GM23248 (cell line): ENCODE results near the gene KRTAP1-1. TPM values are rescaled to one million over a fixed set of nuclear protein-coding genes. Genes with fewer than 3 reads are reported as not detected.
"Not testable (repeated sequence)": the region's sequence is repeated elsewhere in the genome, so short reads cannot be mapped to it uniquely, and the experiment has no call there.

Experiments
- DNase-seq: peaks from one replicate; pipeline ENCODE4 v3.0.0-alpha.2; 2015
- H2AFZ ChIP-seq: fragments of 200-600 bp; sonication (generic); 2 replicates; pipeline ENCODE4 v1.6.1; 2016; ENCODE audit warnings: antibody characterized with exemption
- H3F3A ChIP-seq: fragments of 200-600 bp; sonication (generic); 2 replicates; pipeline ENCODE4 v1.6.1; 2016; ENCODE audit warnings: mild to moderate bottlenecking, antibody characterized with exemption, mixed run types; ENCODE audit not compliant: insufficient read depth
- H3K27ac ChIP-seq: fragments of 200-600 bp; sonication (generic); 2 replicates; pipeline ENCODE4 v1.5.1; 2016; ENCODE audit warnings: mild to moderate bottlenecking
- H3K27me3 ChIP-seq: fragments of 200-600 bp; sonication (generic); replicated peaks from 2 replicates; pipeline ENCODE4 v1.6.1; 2016; ENCODE audit warnings: mild to moderate bottlenecking; ENCODE audit not compliant: insufficient read depth
- H3K36me3 ChIP-seq: fragments of 200-600 bp; sonication (generic); 2 replicates; pipeline ENCODE4 v1.6.1; 2016; ENCODE audit warnings: low read depth, mild to moderate bottlenecking
- H3K4me1 ChIP-seq: fragments of 200-600 bp; sonication (generic); 2 replicates; pipeline ENCODE4 v1.6.1; 2016; ENCODE audit warnings: mild to moderate bottlenecking; ENCODE audit not compliant: insufficient read depth
- H3K4me2 ChIP-seq: fragments of 200-600 bp; sonication (generic); one replicate; pipeline ENCODE4 v1.6.1; 2016; ENCODE audit warnings: mild to moderate bottlenecking; ENCODE audit not compliant: unreplicated experiment
- H3K4me3 ChIP-seq: fragments of 200-600 bp; sonication (generic); 2 replicates; pipeline ENCODE4 v1.5.1; 2016; ENCODE audit warnings: mild to moderate bottlenecking
- H3K79me2 ChIP-seq: fragments of 200-600 bp; sonication (generic); 2 replicates; pipeline ENCODE4 v1.6.1; 2016; ENCODE audit warnings: mild to moderate bottlenecking; ENCODE audit not compliant: insufficient read depth
- H3K9ac ChIP-seq: fragments of 200-600 bp; sonication (generic); 2 replicates; pipeline ENCODE4 v1.6.1; 2016; ENCODE audit warnings: mild to moderate bottlenecking
- H3K9me2 ChIP-seq: fragments of 200-600 bp; sonication (generic); 2 replicates; pipeline ENCODE4 v1.6.1; 2016; ENCODE audit warnings: mixed run types, mild to moderate bottlenecking, moderate library complexity; ENCODE audit not compliant: insufficient read depth
- H3K9me3 ChIP-seq: fragments of 200-600 bp; sonication (generic); one replicate; pipeline ENCODE4 v1.6.1; 2017; ENCODE audit warnings: low read depth
- H4K20me1 ChIP-seq: fragments of 200-600 bp; sonication (generic); 2 replicates; pipeline ENCODE4 v1.6.0; 2016; ENCODE audit not compliant: insufficient read depth
- EZH2 ChIP-seq: fragments of 200-600 bp; sonication (generic); IDR thresholded peaks from 2 replicates; pipeline ENCODE4 v1.6.1; 2018; ENCODE audit warnings: antibody characterized with exemption, mild to moderate bottlenecking; ENCODE audit not compliant: insufficient read depth, poor library complexity, severe bottlenecking
- EZH2phosphoT487 ChIP-seq: fragments of 200-600 bp; sonication (generic); IDR thresholded peaks from 2 replicates; pipeline ENCODE4 v1.6.1; 2018; ENCODE audit warnings: antibody characterized with exemption, moderate library complexity, mild to moderate bottlenecking, low read depth; ENCODE audit not compliant: insufficient read depth
- WGBS, 2 experiments: methylation state at CpG; one replicate each; pipeline ENCODE4 v1.1.6; 2015 to 2017; ENCODE audit warnings: low lambda C conversion rate in 2 of 2, low coverage in 1 of 2; ENCODE audit errors: missing lambda C conversion rate in 2 of 2; 5-methylcytosine and 5-hydroxymethylcytosine counted together
- in situ Hi-C: fragments of 300-500 bp; cut with MboI; formaldehyde crosslinking; loops from 2 replicates; pipeline ENCODE4 v1.15.0; 2020
- polyA plus RNA-seq: library from polyadenylated mRNA; unstranded; fragments of >200 nt; fragmentation: Nextera tagmentation; extraction: Ambion mirVana; gene quantifications from 2 replicates; pipeline ENCODE4 v1.2.1, GENCODE V29; 2016
- total RNA-seq: library from RNA; depleted of rRNA; stranded (reverse); fragments of >200 nt; shearing (Covaris generic); gene quantifications from 2 replicates; pipeline ENCODE4 v1.2.3, GENCODE V29; 2014

Gene KRTAP1-1
- total and polyA plus RNA-seq, 2 experiments from 2014 or later: 2.6 to 4.2 TPM

DNA sequence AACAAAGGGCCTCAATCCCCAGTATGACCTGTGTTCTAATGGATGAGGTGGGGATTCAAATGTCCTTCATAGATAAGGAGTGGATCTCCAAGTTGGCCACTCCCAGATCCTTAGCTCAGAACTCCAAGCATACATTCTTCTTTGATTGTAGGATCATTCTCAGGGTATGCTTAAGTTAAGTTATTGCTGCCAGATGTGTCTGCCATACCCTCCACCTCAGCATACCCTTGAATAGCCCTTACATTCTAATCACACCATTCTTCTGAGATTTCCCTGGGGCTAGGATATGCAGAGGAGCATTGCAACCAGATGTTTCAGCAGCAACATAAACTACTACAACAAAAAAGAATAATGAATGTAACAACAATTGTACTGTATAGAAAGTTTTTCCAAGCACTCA, 26.0 kb upstream of the KRTAP1-1 start:
- Histone ChIP-seq H3K79me2 (no peaks in the 10 kb centered on the region), H3K36me3 (no peaks in the 10 kb centered on the region), H3K9me3 (no peaks in the 10 kb centered on the region), H2AFZ (no peak overlapping the region), H3K4me2 (peak overlapping the region; percentile 4), H3F3A (peaks cover 43% of the 10 kb centered on the region), H3K27ac (peak overlapping the region; percentile 65), H3K27me3 (no peaks in the 10 kb centered on the region), H3K4me3 (no peak overlapping the region), H3K4me1 (peaks cover 34% of the 10 kb centered on the region), H3K9me2 (no peaks in the 10 kb centered on the region), H4K20me1 (no peaks in the 10 kb centered on the region), H3K9ac (no peak overlapping the region)
- DNase-seq: peak; percentile 31
- in situ Hi-C loops: no loop called here
- TF ChIP-seq EZH2 (no peak), EZH2phosphoT487 (no peak)

DNA sequence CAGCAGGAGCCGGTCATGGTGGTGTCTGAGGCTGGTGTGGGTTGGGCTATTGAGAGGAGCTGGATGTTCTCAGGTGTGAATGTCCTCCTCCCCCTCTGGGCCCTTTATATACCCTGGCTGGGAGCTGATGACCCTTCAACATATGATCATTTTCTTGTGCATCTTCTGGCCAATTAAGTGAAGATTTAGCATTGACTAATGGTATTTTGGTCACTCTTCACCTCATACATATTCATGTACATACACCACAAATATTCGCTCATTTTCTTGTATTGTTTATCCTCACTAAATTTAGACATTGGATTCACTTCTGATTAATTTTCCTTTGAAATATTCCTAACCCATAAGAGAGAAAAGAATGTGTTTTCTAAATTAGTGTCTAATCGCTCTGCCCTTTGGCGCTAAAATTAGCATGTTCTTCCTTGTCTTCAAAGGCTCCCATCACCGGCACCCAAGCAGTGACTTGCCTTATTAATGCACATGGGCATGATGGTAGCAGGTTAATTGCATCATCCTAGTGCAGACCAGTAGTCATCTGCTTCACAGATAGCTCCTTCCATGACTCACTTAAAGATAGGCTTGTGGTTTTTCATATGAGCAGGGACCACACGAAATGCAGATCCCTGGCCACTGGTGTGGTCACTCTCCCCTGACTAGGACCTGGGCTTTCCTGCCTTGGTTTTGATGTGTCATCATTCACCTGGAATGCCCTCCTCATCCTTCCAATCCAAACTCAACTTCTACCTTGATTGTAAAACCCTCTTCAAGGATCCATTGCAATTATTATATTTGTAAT, 24.8 kb upstream of the KRTAP1-1 start, which contains the start of gene KRTAP2-4:
Gene KRTAP2-4 (minus strand): TSS at position 51 of the 796 bp plus-strand sequence. CDS start 34 bp downstream, at position 17.
- DNase-seq: peak; percentile 90
- Histone ChIP-seq H3K9me3 (no peaks in the 10 kb centered on the region), H3K9ac (0 out of 2 replicates have a peak within 1 kb of the TSS, but pooled peaks have one; percentile 1), H3K27ac (peak within 1 kb of the TSS; percentile 65), H3K4me3 (no peak within 1 kb of the TSS), H3K4me1 (peaks cover 47% of the 10 kb centered on the region), H3F3A (peaks cover 56% of the 10 kb centered on the region), H3K9me2 (no peaks in the 10 kb centered on the region), H4K20me1 (no peaks in the 10 kb centered on the region), H3K79me2 (no peaks in the 10 kb centered on the region), H3K27me3 (no peaks in the 10 kb centered on the region), H3K4me2 (no peak within 1 kb of the TSS), H3K36me3 (no peaks in the 10 kb centered on the region), H2AFZ (no peak within 1 kb of the TSS)
- 53 to 56% methylated on average over 5 to 6 of the region's 6 CpGs for WGBS, 2 experiments
- no peak for TF ChIP-seq EZH2phosphoT487
- TF ChIP-seq EZH2: no peak
- in situ Hi-C loops: no loop called here

DNA sequence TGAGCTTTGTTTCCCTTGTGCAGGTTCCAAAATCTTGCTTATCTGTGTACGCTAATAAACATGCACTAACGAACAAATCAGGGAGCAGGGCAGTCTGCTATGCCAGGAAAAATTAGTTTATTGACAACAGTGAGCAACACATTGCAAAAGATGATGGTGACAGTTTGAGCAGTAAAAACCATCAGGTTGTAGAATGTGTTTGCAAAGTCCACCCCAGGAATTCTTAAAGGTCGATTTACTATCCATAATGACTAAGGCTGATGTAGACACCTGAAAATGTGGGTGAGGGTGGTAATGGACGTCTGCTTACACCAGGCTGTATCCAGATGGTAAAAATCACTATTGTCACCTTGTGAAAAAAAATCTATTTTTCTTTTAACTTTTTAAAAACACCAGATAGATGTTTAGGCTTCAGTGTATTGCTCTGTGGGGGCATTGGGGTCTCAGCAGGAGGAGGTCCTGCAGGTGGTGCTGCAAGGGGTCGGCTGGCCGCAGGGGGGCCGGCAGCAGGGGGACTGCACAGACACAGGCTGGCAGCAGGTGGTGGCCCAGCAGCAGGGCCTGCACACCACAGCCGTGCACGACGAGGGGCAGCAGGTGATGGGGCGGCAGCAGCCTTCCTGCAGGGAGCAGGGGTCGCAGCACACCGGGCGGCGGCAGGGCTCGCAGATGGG, 23.9 kb upstream of the KRTAP1-1 start:
- H4K20me1 ChIP-seq, H3K36me3 ChIP-seq, H3K27me3 ChIP-seq, H3K9me2 ChIP-seq, H2AFZ ChIP-seq, H3K27ac ChIP-seq, H3K9ac ChIP-seq, H3K4me3 ChIP-seq, H3K79me2 ChIP-seq, H3K4me2 ChIP-seq, H3K9me3 ChIP-seq, DNase-seq, in situ Hi-C loops: not testable (repeated sequence)
- H3F3A ChIP-seq: peaks cover 65% of the 10 kb centered on the region
- peaks cover 56% of the 10 kb centered on the region for H3K4me1 ChIP-seq
- WGBS, 2 experiments: 82 to 86% methylated on average over 6 to 7 of the region's 16 CpGs

DNA sequence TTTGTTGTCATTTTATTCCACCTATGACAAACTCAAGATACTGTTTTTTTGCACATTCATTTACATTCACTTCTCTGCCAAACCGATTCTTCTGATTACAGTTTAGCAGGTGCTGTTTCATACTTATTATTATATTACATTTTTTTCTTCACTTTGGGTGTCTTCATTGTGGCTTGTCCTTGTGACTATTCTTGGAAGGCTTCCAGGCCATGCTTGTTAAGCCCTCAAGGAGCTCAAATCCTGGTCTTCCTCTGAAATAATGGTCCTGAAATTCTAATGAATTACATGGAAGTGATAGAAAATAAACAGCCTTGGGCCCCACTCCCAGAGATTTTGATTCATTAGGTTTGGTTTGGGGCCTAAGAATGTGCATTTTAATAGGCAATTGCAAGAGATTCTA, 23.1 kb upstream of the KRTAP1-1 start:
- no peaks in the 10 kb centered on the region for H3K36me3 ChIP-seq
- H3K4me1 ChIP-seq: peaks cover 62% of the 10 kb centered on the region

More for the DNA sequence above, 23.1 kb upstream of the KRTAP1-1 start:
- in situ Hi-C loops: no loop called here
- no peak overlapping the region for H2AFZ ChIP-seq
- no peak overlapping the region for H3K27ac ChIP-seq
- H3K9ac ChIP-seq: no peak overlapping the region
- 100% methylated on average over 1 of the region's 1 CpG for WGBS, 2 experiments
- no peak overlapping the region for H3K4me3 ChIP-seq
- H4K20me1 ChIP-seq: no peaks in the 10 kb centered on the region
- H3K79me2 ChIP-seq: no peaks in the 10 kb centered on the region
- no peaks in the 10 kb centered on the region for H3K9me3 ChIP-seq
- no peak for DNase-seq
- no peak overlapping the region for H3K4me2 ChIP-seq
- H3K27me3 ChIP-seq: no peaks in the 10 kb centered on the region
- TF ChIP-seq EZH2phosphoT487 (no peak), EZH2 (no peak)
- H3F3A ChIP-seq: peaks cover 69% of the 10 kb centered on the region
- no peaks in the 10 kb centered on the region for H3K9me2 ChIP-seq
